ENCODE measurements around the gene GRAPL.
"Not testable (repeated sequence)": the region's sequence is repeated elsewhere in the genome, so short reads cannot be mapped to it uniquely, and the experiment has no call there.

Gene GRAPL

DNA sequence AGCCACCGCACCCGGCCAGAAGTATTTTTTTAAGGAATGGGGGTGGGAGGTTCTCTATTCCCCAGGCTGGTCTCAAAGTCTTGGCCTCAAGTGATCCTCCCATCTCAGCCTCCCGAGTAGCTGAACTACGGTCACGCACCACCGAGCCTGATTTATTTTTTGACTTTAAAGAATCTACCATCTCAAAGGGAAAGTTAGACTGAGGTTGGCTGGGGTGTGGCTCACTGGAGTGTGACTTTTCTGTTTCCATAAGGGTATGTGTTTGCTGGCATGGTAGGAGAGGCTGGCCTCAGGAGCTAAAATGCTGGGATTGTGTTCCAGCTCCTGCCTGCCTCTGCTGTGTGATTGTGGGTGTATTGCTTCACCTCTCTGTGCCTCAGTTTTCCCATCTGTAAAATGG, 10.6 kb downstream of the GRAPL start:
- DNase-seq = not testable (repeated sequence)

DNA sequence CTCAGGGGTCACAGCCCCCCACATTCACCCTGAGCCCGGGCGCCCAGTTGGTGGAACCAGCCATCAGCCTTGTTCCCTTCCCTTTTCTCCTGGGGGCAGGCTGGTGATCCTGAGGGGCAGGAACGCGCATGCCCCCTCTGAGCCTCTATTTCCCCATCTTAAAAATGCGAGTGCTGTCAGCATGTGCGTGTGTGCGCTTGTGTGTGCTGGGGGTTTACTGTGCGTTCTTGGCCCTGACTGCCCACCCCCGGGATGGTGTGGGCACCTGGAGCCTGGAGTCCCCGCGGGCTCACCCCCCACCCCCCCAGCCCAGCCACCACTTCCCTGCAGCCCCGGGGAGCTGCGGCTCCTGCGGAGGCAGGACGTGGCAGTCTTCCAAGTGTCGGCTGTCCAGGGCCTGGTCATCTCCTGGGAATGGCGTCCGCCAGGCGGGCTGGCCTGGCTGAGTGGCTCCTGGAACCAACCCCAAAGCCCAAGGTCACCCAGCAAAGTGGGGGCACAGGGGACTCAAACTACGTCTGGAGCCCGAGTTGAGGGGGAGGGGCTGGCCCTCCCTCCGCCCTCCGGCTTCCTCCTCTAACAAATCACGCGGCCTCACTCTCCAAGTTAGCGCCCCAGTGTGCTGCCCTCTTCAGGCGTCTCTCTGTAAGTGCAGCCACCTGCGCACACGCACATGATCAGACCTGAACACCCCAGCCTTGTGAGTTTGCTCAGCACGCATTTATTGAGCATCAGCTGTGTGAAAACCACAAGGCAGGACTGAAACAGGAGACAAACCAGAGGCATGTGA, 14.2 kb downstream of the GRAPL start:
- not testable (repeated sequence) for DNase-seq

DNA sequence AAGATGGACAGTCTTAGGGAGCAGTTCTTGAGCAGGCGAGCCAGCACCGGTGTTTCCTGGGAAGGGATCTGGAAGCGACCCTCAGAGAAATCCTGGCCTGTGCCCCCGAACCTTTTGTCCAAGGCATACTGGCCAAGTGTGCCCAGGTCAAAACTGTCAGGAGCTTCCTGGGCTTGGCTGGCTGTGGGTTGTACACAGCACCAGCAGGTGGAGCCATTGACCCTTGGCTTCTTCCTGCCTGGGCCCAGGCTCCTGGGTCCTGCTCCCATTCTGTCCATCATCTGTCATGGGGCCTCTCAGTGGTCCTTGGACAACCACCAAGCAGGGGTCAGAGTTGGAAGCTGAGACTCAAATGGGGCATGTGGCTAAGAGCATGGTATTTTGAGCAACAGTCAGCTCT, 15.0 kb downstream of the GRAPL start:
- not testable (repeated sequence) for DNase-seq

DNA sequence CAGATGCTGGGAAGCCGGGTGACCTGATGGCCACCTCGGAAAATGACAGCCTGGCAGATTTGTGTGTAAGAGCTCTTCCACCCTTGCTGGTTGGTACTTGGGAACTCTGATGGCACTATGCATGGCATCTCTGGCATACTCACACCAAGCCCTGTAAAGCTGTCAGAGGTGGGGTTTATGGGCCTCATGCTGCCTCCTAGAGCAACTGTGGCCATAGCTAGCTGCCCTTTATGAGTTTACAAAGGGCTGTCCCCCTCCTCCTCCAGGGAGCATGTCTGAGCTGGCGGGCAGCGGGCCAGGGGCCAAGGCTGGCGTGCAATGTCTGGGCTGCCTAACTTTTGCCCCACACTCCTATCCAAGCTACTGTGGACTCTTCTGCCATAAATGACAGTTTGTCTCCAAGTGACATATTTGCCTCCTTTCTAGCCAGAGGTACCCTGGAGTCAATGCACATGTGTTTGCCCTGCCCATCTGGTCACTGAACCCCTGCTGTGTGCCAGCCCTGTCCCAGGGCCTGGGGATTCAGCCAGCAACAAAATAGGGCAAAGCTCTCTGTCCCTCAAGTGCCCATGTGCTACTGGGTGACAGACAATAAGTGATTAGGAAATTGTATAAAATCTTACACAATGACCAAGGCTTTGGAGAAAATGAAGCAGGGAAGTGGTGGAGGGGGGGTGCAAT, 15.8 kb downstream of the GRAPL start:
- DNase-seq = not testable (repeated sequence)

DNA sequence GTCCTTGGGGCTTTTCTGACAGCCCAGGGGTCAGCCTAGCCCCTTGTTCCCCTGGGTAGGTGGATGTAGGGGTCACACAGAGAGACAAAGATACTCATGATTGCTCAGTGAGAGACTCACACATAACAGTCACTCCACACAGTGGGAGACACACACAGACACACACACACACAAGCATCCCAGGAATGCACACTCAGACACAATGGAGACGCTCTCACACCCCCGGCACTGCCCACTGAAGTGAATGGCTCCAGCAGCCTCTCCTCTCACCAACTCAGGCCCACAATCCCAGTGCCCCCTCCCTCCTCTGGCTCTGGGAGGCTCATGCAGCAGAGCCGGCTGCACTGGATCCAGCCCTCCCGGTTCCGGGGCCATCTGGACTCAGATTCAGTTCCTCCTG, 17.0 kb downstream of the GRAPL start:
- not testable (repeated sequence) for DNase-seq

DNA sequence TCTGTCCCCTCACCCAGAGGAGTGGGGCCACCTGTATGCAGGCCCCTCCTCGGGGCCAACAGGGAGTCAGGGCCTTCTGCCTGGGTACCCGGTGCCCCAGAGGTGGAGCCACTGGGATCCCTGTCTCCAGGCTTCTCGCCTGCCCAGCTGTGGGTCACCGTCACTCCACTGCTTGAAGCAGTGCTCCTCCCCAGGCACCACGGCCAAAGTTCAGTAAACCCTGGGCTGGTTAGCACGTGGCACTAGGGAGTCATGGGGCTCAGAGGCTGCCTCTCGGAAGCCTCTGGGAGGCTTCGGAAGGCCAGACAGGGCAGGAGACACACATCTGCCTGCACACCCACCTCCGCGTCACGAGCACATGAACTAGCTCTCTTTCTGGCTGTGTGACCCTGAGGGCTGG, 18.1 kb downstream of the GRAPL start:
- not testable (repeated sequence) for DNase-seq

DNA sequence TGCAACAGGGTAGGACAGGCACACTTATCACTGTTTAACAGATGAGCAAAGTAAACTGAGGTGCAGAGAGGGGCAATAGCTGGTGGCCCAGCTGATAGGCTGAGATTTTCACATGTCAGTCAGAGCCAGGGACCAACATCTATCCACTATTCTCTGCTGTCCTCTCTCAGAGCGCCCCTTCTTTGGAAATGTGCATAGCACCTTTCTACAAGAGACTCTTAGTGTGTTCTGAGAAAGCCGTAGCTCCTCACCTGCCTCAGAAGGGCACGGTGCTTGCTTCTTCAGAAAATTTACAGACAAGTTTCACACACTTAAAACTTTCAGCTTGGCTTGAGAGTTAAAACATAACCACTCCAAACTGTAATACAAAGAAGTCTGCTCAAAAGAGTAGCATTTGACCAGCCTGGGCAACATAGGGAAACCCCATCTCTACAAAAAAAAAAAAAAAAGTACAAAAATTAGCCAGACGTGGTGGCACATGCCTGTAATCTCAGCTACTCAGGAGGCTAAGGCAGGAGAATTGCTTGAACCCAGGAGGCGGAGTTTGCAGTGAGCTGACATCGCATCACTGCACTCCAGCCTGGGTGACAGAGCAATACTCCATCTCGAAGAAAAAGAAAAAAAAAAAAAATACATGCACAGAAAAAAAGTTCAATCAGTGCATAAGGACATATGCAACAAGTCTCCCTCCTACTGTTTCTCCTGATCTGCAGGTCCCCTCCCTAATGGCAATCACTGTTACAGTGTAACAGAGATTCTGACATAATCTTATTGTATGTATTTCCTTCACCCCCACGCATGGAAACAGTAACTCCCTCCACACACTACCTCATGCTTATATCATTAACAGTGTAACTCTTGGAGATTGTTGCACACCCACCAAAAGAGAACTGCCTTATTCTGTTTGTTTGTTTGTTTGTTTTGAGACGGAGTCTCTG, 23.6 kb downstream of the GRAPL start:
- DNase-seq = not testable (repeated sequence)

DNA sequence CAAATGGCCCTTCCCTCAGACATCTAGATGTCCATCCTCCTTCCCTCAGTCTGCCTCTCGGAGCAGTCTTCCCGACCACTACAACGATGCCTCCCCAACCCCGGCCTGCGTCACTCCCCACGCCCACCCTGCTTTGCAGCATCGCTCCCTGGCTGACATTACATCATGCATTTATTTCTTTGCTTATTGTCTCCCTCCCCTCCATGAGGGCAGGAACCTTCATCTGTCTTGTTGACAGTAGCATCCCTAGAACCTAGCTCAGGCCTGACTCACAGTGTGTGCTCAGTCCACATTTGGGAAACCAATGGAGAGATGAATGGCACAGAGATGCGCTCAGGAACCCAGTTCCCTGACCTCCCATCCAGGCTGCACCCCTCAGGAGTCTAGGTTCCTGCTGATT, 30.2 kb downstream of the GRAPL start:
- not testable (repeated sequence) for DNase-seq

DNA sequence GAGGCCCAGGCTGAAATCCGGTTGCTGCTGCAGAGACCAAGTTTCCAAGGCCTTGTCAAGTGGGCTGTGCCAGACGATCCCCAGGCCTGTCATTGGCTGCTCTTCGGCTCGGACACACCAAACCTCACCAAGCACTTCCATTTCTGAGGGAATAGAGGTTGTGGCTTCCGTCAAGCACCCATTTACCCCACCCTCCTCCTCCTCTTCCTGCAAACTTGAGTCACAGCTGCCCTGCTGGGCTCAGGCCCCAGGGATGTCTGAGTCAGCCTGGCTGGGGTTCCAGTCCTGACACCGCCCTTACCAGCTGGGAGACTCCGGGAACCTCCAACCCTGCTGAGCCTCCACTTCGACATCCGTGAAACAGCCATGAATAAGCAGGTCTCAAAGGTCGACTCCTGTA, 31.1 kb downstream of the GRAPL start:
- DNase-seq = not testable (repeated sequence)

DNA sequence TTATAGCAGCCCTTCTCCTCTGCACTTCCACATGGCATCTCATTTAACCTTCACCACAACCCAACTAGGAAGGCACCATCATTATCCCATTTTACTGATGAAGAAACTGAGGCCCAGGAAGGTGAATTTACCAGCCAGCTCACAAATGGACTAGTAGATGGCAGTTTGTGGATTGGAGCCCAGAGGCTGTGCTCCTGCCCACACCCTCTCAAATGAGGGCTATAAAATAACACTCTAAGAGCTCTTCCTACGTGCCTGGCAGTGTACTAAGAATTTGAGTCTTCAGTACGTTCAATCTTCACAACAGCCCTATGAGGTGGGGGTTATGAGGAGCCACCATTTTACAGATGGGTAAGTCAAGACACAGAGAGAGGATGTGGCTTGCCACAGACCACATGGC, 31.5 kb downstream of the GRAPL start:
- not testable (repeated sequence) for DNase-seq

DNA sequence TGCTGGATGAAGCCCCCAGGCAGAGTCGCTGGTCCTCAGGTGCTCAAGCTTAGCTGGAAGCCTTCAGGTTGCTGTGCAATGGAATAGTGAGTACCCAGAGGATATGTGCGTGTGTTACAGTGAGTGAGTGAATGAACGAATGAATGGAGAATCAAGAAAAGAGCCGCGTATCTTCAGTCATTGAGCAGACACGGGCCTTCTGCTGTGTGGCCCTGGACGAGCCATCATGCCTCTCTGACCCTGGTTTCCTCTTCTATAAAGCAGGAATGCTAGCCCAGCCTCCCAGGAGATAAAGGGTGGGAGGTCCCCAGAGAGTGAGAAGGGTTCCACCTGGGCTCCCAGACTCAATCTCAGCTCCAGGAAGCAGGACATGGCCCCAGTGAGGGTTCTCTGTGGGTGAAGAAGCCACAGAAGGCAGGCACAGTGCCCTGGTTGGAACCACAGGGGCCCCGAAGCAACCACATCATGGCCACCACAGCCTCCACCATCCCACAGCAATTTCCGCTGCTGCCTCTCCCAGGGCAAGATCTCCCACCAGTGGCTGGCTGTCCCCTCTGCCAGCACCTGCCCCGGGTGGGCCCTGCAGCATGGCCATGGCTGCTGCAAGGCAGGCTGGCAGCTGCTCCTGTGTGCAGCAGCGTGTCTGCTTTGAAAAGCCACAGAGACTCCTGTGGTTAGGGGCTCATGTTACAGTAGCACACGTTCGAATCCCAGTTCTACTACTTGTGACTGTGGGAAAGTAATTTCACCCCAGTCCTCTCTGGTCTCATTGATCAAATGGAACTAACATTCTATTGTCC, 34.1 kb downstream of the GRAPL start:
- not testable (repeated sequence) for DNase-seq

DNA sequence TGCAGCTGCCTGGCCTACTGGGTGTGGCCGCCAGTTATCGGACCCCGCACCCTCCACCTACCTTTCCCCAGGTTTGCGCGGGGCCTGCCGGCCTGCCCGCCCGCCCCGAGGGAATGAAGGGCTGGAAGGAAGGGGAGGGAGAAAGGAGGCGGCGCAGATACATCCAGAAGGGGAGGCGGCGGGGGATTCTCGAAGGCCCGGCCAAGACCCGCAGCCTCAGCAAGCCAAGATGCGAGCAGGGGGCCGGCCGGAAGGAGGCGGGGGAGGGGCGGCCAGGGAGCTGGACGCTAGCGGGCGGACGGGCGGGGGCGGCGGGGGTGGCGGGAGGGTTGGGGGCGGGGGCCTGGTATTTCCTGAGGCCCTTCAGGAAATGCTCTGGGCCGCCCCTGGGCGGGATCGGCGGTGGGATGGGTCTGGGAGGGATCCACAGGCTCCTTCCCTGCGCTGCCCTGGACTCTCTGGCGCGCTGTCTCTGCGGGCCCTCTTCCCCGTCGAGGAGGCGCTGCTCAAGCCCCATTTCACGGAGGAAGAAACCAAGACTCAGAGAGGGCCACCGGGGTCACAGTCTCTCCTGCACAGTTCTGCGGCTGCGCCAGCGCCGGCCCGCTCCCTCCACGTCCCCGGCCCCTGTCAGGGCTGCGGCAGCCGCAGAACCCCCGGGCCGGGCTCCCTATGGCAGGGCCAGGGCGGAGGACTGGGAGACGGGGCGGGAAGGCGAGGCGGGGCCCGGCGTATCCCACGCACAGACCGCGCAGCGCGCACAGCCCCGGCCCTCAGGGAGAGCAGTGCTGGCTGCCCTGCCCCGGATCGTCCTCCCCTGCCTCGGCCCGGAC, 35.2 kb downstream of the GRAPL start:
- not testable (repeated sequence) for DNase-seq

DNA sequence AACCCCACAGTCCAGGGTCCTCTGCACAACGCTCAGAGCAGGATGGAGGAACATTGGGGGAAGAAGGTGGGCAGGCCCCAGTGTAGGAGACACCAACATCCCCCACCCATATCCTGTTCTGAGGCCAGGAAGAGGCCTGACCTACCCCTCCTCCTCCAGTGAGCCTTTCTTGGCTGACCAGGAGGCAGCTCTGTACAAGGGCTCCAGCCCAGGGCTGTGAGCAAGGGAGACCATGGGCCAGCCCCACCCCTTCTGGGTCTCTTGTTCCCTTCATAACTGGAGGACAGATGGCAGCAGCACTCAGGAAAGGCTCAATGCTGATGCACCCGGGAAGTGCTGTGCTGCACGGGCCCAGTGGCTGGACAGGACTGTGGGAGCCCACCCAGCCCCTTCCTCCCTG, 47.0 kb downstream of the GRAPL start:
- DNase-seq = not testable (repeated sequence)

DNA sequence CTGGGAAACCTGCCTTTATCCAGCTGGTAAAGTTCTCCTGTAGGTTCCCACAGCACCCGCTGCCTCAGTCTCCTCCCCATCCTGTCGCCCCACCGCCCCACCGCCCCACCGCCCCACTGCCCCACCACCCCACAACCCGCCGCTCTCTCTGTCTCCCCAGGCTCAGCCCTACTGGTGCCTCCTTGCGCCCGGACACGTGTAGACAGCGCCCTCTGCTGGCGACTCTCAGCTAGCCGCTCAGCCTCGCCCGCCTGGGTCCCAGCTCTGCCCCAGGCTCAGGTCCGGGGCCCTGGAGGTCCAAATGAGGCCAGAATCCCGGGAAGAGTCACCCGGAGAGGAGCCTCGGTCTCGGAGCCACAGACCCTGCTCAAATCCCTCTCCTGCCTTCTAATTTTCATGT, 48.0 kb downstream of the GRAPL start:
- DNase-seq = not testable (repeated sequence)

DNA sequence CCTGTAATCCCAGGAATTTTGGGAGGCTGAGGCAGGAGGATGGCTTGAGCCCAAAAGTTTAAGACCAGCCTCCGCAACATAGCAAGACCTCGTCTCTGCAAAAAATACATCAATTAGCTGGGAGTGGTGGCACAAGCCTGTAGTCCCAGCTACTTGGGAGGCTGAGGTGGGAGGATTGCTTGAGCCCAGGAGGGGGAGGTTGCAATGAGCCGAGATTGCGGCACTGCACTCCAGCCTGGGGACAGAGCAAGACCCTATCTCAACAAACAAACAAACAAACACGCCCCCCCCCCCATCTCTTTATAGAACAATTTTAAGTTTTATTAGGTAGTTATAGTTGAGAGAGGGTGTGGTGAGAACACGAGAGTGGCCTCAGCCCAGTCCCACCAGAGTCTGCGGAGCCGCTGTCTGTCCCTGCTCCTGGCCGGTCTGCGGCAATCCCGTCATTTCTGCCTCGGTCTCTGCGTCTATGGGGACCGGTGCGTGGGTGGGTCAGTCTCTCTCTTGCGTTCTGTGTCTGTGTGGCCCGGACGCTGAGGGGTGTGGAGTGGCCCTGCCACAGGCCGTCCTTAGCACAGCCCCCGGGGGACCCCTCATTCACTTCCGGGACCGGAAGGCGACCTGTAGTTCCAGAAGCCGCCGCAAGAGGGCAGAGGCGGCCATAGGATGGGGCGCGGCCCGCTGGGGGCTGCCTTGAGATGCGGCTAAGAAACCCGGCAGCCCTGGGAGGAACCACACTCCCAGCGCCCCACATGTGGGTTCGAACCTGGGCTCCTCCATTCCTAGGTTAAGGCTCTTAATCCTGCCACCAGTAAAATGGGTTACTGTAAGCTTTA, 53.9 kb downstream of the GRAPL start:
- not testable (repeated sequence) for DNase-seq

DNA sequence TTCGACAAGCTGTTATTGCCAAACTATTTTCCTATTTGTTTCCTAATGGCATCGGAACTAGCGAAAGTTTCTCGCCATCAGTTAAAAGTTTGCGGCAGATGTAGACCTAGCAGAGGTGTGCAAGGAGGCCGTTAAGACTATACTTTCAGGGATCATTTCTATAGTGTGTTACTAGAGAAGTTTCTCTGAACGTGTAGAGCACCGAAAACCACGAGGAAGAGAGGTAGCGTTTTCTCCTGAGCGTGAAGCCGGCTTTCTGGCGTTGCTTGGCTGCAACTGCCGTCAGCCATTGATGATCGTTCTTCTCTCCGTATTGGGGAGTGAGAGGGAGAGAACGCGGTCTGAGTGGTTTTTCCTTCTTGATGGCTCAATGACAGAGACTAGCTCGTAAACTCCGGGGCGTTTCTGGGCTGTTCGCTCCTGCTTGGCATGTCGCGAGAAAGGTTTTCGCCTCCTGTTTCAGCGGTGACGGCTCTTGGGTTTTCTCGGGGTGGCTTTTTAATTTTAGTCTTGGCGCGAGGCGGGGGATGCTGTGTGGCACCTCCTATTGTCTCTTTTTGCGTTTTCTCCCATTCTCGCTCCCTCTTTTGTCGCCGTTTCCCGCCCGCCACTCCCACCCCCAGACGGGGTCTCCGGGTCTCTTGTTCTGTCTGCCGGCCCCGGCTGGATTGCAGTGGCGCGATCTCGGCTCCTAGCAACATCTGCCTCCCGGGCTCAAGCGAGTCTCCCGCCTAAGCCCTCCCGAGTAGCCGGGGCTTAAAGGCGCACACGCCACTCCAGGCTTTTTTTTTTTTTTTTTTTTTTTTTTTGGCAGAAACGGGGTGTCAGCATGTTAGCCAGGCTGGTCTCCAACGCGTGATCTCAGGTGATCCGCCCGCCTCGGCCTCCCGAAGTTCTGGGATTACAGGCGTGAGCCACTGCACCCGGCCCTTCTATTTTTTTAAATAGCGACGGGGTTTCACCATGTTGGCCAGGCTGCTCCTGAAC, 60.8 kb downstream of the GRAPL start:
- not testable (repeated sequence) for DNase-seq

DNA sequence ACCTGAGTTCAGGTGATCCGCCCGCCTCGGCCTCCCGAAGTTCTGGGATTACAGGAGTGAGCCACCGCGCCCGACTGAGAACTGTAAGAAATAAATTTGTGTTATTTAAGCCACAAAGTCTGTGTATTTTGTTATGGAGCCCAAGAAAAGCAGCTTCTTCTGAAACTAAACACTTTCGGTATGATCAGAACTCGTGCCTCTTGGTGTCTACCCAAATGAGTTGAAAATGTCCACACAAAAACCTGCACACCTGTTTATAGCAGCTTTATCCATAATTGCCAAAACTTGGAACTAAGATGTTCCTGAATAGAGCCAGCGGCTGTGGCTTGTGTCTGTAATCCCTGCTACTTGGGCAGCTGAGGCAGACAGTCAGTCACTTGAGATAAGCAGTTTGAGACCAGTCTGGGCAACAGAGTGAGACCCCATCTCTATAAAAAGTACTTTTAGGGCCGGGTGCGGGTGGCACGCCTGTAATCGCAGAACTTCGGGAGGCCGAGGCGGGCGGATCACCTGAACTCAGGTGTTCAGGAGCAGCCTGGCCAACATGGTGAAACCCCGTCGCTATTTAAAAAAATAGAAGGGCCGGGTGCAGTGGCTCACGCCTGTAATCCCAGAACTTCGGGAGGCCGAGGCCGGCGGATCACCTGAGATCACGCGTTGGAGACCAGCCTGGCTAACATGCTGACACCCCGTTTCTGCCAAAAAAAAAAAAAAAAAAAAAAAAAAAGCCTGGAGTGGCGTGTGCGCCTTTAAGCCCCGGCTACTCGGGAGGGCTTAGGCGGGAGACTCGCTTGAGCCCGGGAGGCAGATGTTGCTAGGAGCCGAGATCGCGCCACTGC, 61.7 kb downstream of the GRAPL start:
- not testable (repeated sequence) for DNase-seq

DNA sequence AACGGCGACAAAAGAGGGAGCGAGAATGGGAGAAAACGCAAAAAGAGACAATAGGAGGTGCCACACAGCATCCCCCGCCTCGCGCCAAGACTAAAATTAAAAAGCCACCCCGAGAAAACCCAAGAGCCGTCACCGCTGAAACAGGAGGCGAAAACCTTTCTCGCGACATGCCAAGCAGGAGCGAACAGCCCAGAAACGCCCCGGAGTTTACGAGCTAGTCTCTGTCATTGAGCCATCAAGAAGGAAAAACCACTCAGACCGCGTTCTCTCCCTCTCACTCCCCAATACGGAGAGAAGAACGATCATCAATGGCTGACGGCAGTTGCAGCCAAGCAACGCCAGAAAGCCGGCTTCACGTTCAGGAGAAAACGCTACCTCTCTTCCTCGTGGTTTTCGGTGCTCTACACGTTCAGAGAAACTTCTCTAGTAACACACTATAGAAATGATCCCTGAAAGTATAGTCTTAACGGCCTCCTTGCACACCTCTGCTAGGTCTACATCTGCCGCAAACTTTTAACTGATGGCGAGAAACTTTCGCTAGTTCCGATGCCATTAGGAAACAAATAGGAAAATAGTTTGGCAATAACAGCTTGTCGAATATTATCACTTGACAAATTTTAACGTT, 62.5 kb downstream of the GRAPL start:
- not testable (repeated sequence) for DNase-seq
